GM12878 (cell line): ENCODE results near the gene AFAP1. TPM values are rescaled to one million over a fixed set of nuclear protein-coding genes. Genes with fewer than 3 reads are reported as not detected.

Source experiments
- ATAC-seq: fragments of 200-7000 bp; cut with Tn5 transposase; 3 replicates; pipeline ENCODE4 v1.9.1; 2020; ENCODE audit warnings: mild to moderate bottlenecking, moderate library complexity
- BruUV-seq: library from RNA; stranded (reverse); fragments of 400-500 nt; replicated peaks from 2 replicates; lab custom pipeline; 2021; lab: Mats Ljungman, UMichigan
- CTCF ChIA-PET: fragments of 300-600 bp; sonication (Branson Sonifier 250); formaldehyde crosslinking; extraction: SDS; loops from one replicate; lab custom pipeline; 2021; ENCODE audit warnings: inconsistent platforms; lab: Yijun Ruan, JAX
- POLR2A ChIA-PET: fragments of 350-600 bp; formaldehyde crosslinking; extraction: SDS; loops from one replicate; lab custom pipeline; 2021; ENCODE audit warnings: inconsistent platforms; lab: Charles Lee
- RAD21 ChIA-PET: fragments of 300-600 bp; sonication (Branson Sonifier 250); formaldehyde crosslinking; loops from one replicate; lab custom pipeline; 2023; ENCODE audit warnings: antibody characterized with exemption; ENCODE audit not compliant: unreplicated experiment; lab: Charles Lee
- SMC1A ChIA-PET: fragments of 300-600 bp; sonication (Branson Sonifier 250); formaldehyde crosslinking; loops from one replicate; lab custom pipeline; 2023; ENCODE audit not compliant: unreplicated experiment, uncharacterized antibody; lab: Charles Lee
- DNase-seq: peaks from one replicate; pipeline ENCODE4 v3.0.0-alpha.2; 2011; ENCODE audit warnings: low read depth, low spot score
- FAIRE-seq: peaks from 3 replicates; lab custom pipeline; 2011; peaks lifted over from hg19 to GRCh38; lab: Jason Lieb, UNC
- H2AFZ ChIP-seq: 2 replicates; pipeline ENCODE4 v1.6.0; 2011; ENCODE audit warnings: low read depth, low read length, control low read depth; ENCODE audit not compliant: control insufficient read depth
- H3K27ac ChIP-seq: 2 replicates; pipeline ENCODE4 v1.5.1; 2011; ENCODE audit warnings: control low read depth; ENCODE audit not compliant: control insufficient read depth, insufficient read depth
- H3K27me3 ChIP-seq, 2 experiments: replicated peaks in 1 of 2; 2 replicates each; pipeline versions ENCODE4 v1.6.0 to v1.6.1; 2011; ENCODE audit warnings: low read length in 1 of 2; ENCODE audit not compliant: control insufficient read depth in 2 of 2, insufficient read depth in 2 of 2
- H3K36me3 ChIP-seq, 2 experiments: 2 replicates each; pipeline ENCODE4 v1.5.1; 2011; ENCODE audit warnings: low read length in 1 of 2; ENCODE audit not compliant: control insufficient read depth in 2 of 2, insufficient read depth in 2 of 2
- H3K4me1 ChIP-seq: 2 replicates; pipeline ENCODE4 v1.6.1; 2011; ENCODE audit warnings: mild to moderate bottlenecking, low read length, moderate library complexity, mixed read lengths; ENCODE audit not compliant: control insufficient read depth, insufficient read depth
- H3K4me2 ChIP-seq: 2 replicates; pipeline ENCODE4 v1.6.0; 2011; ENCODE audit warnings: control low read depth; ENCODE audit not compliant: control insufficient read depth, insufficient read depth
- H3K4me3 ChIP-seq: fragments of 200-600 bp; sonication (generic); 2 replicates; pipeline ENCODE4 v1.5.1; 2016
- H3K79me2 ChIP-seq: 2 replicates; pipeline ENCODE4 v1.6.0; 2011; ENCODE audit warnings: low read length; ENCODE audit not compliant: control insufficient read depth, insufficient read depth
- H3K9ac ChIP-seq: 2 replicates; pipeline ENCODE4 v1.8.0; 2011; ENCODE audit warnings: low read length, control low read depth, mixed read lengths; ENCODE audit not compliant: control insufficient read depth, insufficient read depth
- H3K9me3 ChIP-seq: replicated peaks from 3 replicates; pipeline ENCODE4 v1.5.1; 2011; ENCODE audit warnings: mild to moderate bottlenecking, low read length; ENCODE audit not compliant: control insufficient read depth, insufficient read depth
- H4K20me1 ChIP-seq: 2 replicates; pipeline ENCODE4 v1.6.0; 2011; ENCODE audit not compliant: control insufficient read depth, insufficient read depth
- BCL3 ChIP-seq: IDR thresholded peaks from 2 replicates; pipeline ENCODE4 v1.6.1; 2011; ENCODE audit warnings: borderline replicate concordance, low read depth, mild to moderate bottlenecking, moderate library complexity, low read length; ENCODE audit not compliant: insufficient read depth, poor library complexity, severe bottlenecking
- CBX5 ChIP-seq: sonication (generic); IDR thresholded peaks from 2 replicates; pipeline ENCODE4 v1.6.1; 2016; ENCODE audit warnings: low read depth, moderate library complexity, mild to moderate bottlenecking, inconsistent platforms
- EP300 ChIP-seq, 2 experiments: fragments of 150-350 bp in 1 of 2; IDR thresholded peaks; 2 replicates each; pipeline ENCODE4 v1.6.1; 2011 to 2012; ENCODE audit warnings: low read depth in 2 of 2, low read length in 2 of 2, borderline replicate concordance in 1 of 2, improper control_type of control experiment in 1 of 2, inconsistent platforms in 1 of 2; ENCODE audit not compliant: control insufficient read depth in 1 of 2
- HDAC2 ChIP-seq: fragments of 200-600 bp; sonication (generic); IDR thresholded peaks from 2 replicates; pipeline ENCODE4 v1.6.1; 2017
- IKZF1 ChIP-seq: fragments of 450-650 bp; conservative IDR thresholded peaks from 2 replicates; pipeline ENCODE4 v1.6.1; 2017; ENCODE audit warnings: antibody characterized with exemption, mild to moderate bottlenecking
- IKZF2 ChIP-seq, 2 experiments: fragments of 450-650 bp; IDR thresholded peaks; 2 replicates each; pipeline ENCODE4 v1.6.1; 2017; ENCODE audit warnings: mild to moderate bottlenecking in 2 of 2, moderate library complexity in 2 of 2
- KAT2A ChIP-seq: conservative IDR thresholded peaks from 2 replicates; pipeline ENCODE4 v1.6.1; 2011; ENCODE audit warnings: low read depth, low read length; ENCODE audit not compliant: control insufficient read depth
- RELA ChIP-seq: fragments of 450-650 bp; IDR thresholded peaks from 2 replicates; pipeline ENCODE4 v1.8.0; 2014; ENCODE audit warnings: borderline replicate concordance; ENCODE audit not compliant: partially characterized antibody
- SUZ12 ChIP-seq: fragments of 200-600 bp; sonication (generic); IDR thresholded peaks from one replicate; pipeline ENCODE4 v1.6.1; 2018; ENCODE audit warnings: antibody characterized with exemption, mild to moderate bottlenecking; ENCODE audit not compliant: unreplicated experiment
- YBX1 ChIP-seq: fragments of 450-650 bp; IDR thresholded peaks from 2 replicates; pipeline ENCODE4 v1.6.1; 2016; ENCODE audit warnings: antibody characterized with exemption
- YY1 ChIP-seq: IDR thresholded peaks from 2 replicates; pipeline ENCODE4 v1.6.1; 2011; ENCODE audit warnings: low read depth, mild to moderate bottlenecking, low read length
- WGBS: methylation state at CpG from one replicate; pipeline ENCODE4 v1.1.6; 2016; ENCODE audit warnings: low lambda C conversion rate; ENCODE audit not compliant: insufficient replicate concordance, insufficient coverage; ENCODE audit errors: missing lambda C conversion rate; 5-methylcytosine and 5-hydroxymethylcytosine counted together
- in situ Hi-C: fragments of 300-500 bp; cut with MboI; formaldehyde crosslinking; loops from 9 replicates; pipeline ENCODE4 v1.14.3; 2018; ENCODE audit warnings: mixed read lengths
- intact Hi-C: fragments of 100-400 bp; cut with micrococcal nuclease; formaldehyde crosslinking; loops from one replicate; pipeline ENCODE4 v1.14.2; 2022; ENCODE audit not compliant: unreplicated experiment
- polyA plus RNA-seq, 11 experiments: library from polyadenylated mRNA; depleted of rRNA in 4 of 11; unstranded in 6 of 11; stranded (reverse) in 5 of 11; fragments of >200 nt; fragmentation: Nextera tagmentation in 4 of 11; fragmentation: Illumina TruSeq in 1 of 11; extraction: Ambion mirVana in 4 of 11; extraction: Trizol in 1 of 11; gene quantifications; 1 replicate in 1 of 11; 2 replicates in 10 of 11; pipeline versions ENCODE4 v1.2.1 to v1.2.3, GENCODE V29; 2011 to 2016; ENCODE audit warnings: inconsistent platforms in 2 of 11, missing spikeins in 2 of 11, low read depth in 1 of 11
- total RNA-seq, 4 experiments: library from RNA; depleted of rRNA in 3 of 4; stranded (reverse); fragments of >200 nt in 3 of 4; fragmentation: Illumina TruSeq in 1 of 4; extraction: Trizol in 1 of 4; gene quantifications; 2 replicates each; pipeline versions ENCODE4 v1.2.1 to v1.2.3, GENCODE V29; 2013 to 2021
- TF ChIP-seq, protein P1 (sequence below): fragments of 450-650 bp; IDR thresholded peaks from 2 replicates; pipeline ENCODE4 v1.6.1; 2016; ENCODE audit warnings: mild to moderate bottlenecking

AFAP1 gene
- total and polyA plus RNA-seq, 10 of the 15 experiments (the other 5 are each of a cell fraction or from before 2014, with no cell fraction given), result 0.02 to 0.23 (median 0.09) TPM; not detected in 1

DNA sequence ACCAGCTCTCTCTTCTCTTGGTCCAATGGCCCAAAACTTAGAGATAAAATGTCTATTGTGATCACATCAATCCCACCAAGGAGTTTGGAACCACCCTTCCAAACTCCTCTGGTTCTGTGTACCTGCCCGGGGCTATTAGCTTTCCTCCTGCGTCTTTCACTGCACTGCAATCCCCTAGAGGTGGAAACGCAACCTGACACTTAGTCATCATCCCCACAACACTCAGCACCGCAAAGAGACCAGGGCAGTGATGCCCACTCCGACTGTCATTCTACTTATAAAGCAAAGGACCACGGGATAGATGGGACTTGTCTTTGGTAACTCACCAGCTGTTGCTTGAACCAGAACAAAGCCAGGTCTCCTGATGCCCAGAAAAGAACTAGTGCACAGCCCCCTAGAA, 22.0 kb downstream of the AFAP1 start:
- no peak for DNase-seq
- RAD21 ChIA-PET, result no interaction called here

More for the DNA sequence above, 22.0 kb downstream of the AFAP1 start:
- ATAC-seq (no peak), FAIRE-seq (no peak)
- no peaks in the 10 kb centered on the region for H4K20me1 ChIP-seq
- in situ Hi-C loops (no loop called here), intact Hi-C loops (no loop called here)
- CTCF ChIA-PET, result no interaction called here
- no peak overlapping the region for H3K27ac ChIP-seq
- no peak overlapping the region for H3K4me3 ChIP-seq
- no peaks in the 10 kb centered on the region for H3K36me3 ChIP-seq
- no peaks in the 10 kb centered on the region; the same call in 2 of the 3 replicates for H3K9me3 ChIP-seq
- TF ChIP-seq BCL3 (no peak), EP300 (IDR thresholded peaks at IDR 0.05; ENCODE audit: borderline replicate concordance in 1 of 2, control insufficient read depth in 1 of 2, low read depth in 2 of 2, low read length in 2 of 2) (no peak), KAT2A (no peak), SUZ12 (no peak), RELA (no peak), YBX1 (no peak), IKZF2 (IDR thresholded peaks at IDR 0.05) (no peak), CBX5 (no peak), YY1 (no peak), HDAC2 (no peak), IKZF1 (no peak)
- TF ChIP-seq, protein P1, sequence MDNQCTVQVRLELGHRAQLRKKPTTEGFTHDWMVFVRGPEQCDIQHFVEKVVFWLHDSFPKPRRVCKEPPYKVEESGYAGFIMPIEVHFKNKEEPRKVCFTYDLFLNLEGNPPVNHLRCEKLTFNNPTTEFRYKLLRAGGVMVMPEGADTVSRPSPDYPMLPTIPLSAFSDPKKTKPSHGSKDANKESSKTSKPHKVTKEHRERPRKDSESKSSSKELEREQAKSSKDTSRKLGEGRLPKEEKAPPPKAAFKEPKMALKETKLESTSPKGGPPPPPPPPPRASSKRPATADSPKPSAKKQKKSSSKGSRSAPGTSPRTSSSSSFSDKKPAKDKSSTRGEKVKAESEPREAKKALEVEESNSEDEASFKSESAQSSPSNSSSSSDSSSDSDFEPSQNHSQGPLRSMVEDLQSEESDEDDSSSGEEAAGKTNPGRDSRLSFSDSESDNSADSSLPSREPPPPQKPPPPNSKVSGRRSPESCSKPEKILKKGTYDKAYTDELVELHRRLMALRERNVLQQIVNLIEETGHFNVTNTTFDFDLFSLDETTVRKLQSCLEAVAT, result no peak
- no peaks in the 10 kb centered on the region for H3K79me2 ChIP-seq
- WGBS, result 19% methylated on average over 6 of the region's 6 CpGs
- H3K4me1 ChIP-seq, result no peaks in the 10 kb centered on the region; the same call in 1 of the 2 replicates
- H2AFZ ChIP-seq, result no peak overlapping the region
- SMC1A ChIA-PET, result no interaction called here
- POLR2A ChIA-PET, result no interaction called here
- H3K27me3 ChIP-seq, result no peaks in the 10 kb centered on the region; a peak in 1 of 4 replicates
- no peak overlapping the region for H3K9ac ChIP-seq
- H3K4me2 ChIP-seq, result no peak overlapping the region
- no TSS peak for BruUV-seq
